Stimulated activated CD8-positive, alpha-beta memory T cell treated with anti-CD3 and anti-CD28 coated beads, Interleukin-15, amount 100 ng/mL, for 24 hours (primary cell): ENCODE measurements around the gene TPRN.

Source experiments
- DNase-seq: peaks from one replicate; pipeline ENCODE4 v3.0.0-alpha.2; 2020; ENCODE audit warnings: low read depth

The TPRN gene

GRCh38 chr9:137189297-137190295 is 10.9 kb downstream of the TPRN start:
- no peak for DNase-seq

- peak; percentile 98 for DNase-seq
Measured at GRCh38 chr9:137188490-137189296, 11.8 kb downstream of the TPRN start, which contains the start of the genes ANAPC2 and SSNA1. Gene ANAPC2, minus strand, starts transcription at chr9:137188560. Its CDS starts 28 bp downstream, at chr9:137188532. Gene SSNA1, plus strand, starts transcription at chr9:137188676. Its CDS starts 51 bp downstream, at chr9:137188727.

GRCh38 chr9:137188086-137188489 is 12.5 kb downstream of the TPRN start:
- no peak for DNase-seq

GRCh38 chr9:137187386-137187785 is 13.2 kb downstream of the TPRN start:
- DNase-seq, result no peak

GRCh38 chr9:137186385-137186784 is 14.2 kb downstream of the TPRN start:
- DNase-seq, result no peak

GRCh38 chr9:137185921-137186320 is 14.6 kb downstream of the TPRN start:
- no peak for DNase-seq

- no peak for DNase-seq
Measured at GRCh38 chr9:137184881-137185660, 15.5 kb downstream of the TPRN start.

GRCh38 chr9:137183980-137184595 is 16.5 kb downstream of the TPRN start:
- DNase-seq, result no peak

- no peak for DNase-seq
Measured at GRCh38 chr9:137182836-137183235, 17.7 kb downstream of the TPRN start.

GRCh38 chr9:137181680-137182079 is 18.9 kb downstream of the TPRN start:
- no peak for DNase-seq

- DNase-seq, result no peak
Measured at GRCh38 chr9:137180491-137180890, 20.1 kb downstream of the TPRN start.

GRCh38 chr9:137179761-137180160 is 20.8 kb downstream of the TPRN start:
- no peak for DNase-seq

- no peak for DNase-seq
Measured at GRCh38 chr9:137178939-137179630, 21.5 kb downstream of the TPRN start.

- no peak for DNase-seq
Measured at GRCh38 chr9:137178201-137178938, 22.2 kb downstream of the TPRN start.

- DNase-seq, result no peak
Measured at GRCh38 chr9:137176302-137177182, 24.0 kb downstream of the TPRN start.

- DNase-seq, result no peak
Measured at GRCh38 chr9:137175345-137175961, 25.1 kb downstream of the TPRN start.

- DNase-seq, result no peak
Measured at GRCh38 chr9:137174722-137175293, 25.7 kb downstream of the TPRN start.
